GM10248 (cell line): ENCODE results near the gene SNX30.

ENCODE experiments used
- CTCF ChIA-PET: fragments of 300-600 bp; sonication (Branson Sonifier 250); formaldehyde crosslinking; extraction: SDS; loops from one replicate; lab custom pipeline; 2021; ENCODE audit warnings: antibody characterized with exemption; lab: Yijun Ruan, JAX
- POLR2A ChIA-PET: fragments of 350-650 bp; sonication (Branson Sonifier 250); formaldehyde crosslinking; extraction: SDS; loops from one replicate; lab custom pipeline; 2020; ENCODE audit warnings: antibody characterized with exemption; lab: Yijun Ruan, JAX
- DNase-seq: peaks from one replicate; pipeline ENCODE4 v3.0.0; 2012; ENCODE audit errors: extremely low spot score
- CTCF ChIP-seq: IDR thresholded peaks from 2 replicates; pipeline ENCODE4 v1.5.1; 2012; ENCODE audit warnings: mild to moderate bottlenecking, low read depth; ENCODE audit errors: extremely low read depth, missing control alignments, control extremely low read depth

SNX30 gene

GRCh38 chr9:112866662-112867274 lies 116.2 kb downstream of the SNX30 start:
- DNase-seq: no peak
- CTCF ChIA-PET: interaction anchor here (2.1 to 4.1 kb wide), 2 partner anchors 8 to 36 kb away, joined by 6 to 14 read pairs; no protein-coding TSS in a partner anchor

GRCh38 chr9:112867275-112867991 lies 116.9 kb downstream of the SNX30 start:
- POLR2A ChIA-PET: no interaction called here
- no peak for TF ChIP-seq CTCF

More at GRCh38 chr9:112866662-112867274, 116.2 kb downstream of the SNX30 start:
- POLR2A ChIA-PET: no interaction called here
- TF ChIP-seq CTCF: no peak

GRCh38 chr9:112868461-112868860 lies 117.9 kb downstream of the SNX30 start:
- ChIA-PET CTCF (interaction anchor here (0.9 to 4.1 kb wide), 6 partner anchors 9 to 54 kb away, joined by 3 to 14 read pairs (median 4); no protein-coding TSS in a partner anchor), POLR2A (no interaction called here)
- no peak for TF ChIP-seq CTCF
- no peak for DNase-seq

More at GRCh38 chr9:112867275-112867991, 116.9 kb downstream of the SNX30 start:
- CTCF ChIA-PET: interaction anchor here (0.9 to 4.1 kb wide), 4 partner anchors 9 to 35 kb away, joined by 3 to 14 read pairs (median 6); no protein-coding TSS in a partner anchor
- DNase-seq: peak; percentile 53

GRCh38 chr9:112869041-112869529 lies 118.5 kb downstream of the SNX30 start:
- POLR2A ChIA-PET: no interaction called here
- CTCF ChIA-PET: interaction anchor here (1.0 to 4.1 kb wide), 7 partner anchors 8 to 53 kb away, joined by 3 to 14 read pairs (median 4); no protein-coding TSS in a partner anchor
- DNase-seq: no peak
- no peak for TF ChIP-seq CTCF

- no peak for TF ChIP-seq CTCF
- no peak for DNase-seq
Measured at GRCh38 chr9:112869917-112870316, 119.4 kb downstream of the SNX30 start.

GRCh38 chr9:112870556-112870955 lies 120.0 kb downstream of the SNX30 start:
- DNase-seq: no peak
- ChIA-PET POLR2A (no interaction called here), CTCF (interaction anchor here (1.0 to 4.1 kb wide), 3 partner anchors 12 to 32 kb away, joined by 3 to 14 read pairs (median 3); no protein-coding TSS in a partner anchor)
- TF ChIP-seq CTCF: no peak

More at GRCh38 chr9:112869917-112870316, 119.4 kb downstream of the SNX30 start:
- ChIA-PET CTCF (interaction anchor here (1.0 to 4.1 kb wide), 6 partner anchors 9 to 52 kb away, joined by 3 to 14 read pairs (median 4); no protein-coding TSS in a partner anchor), POLR2A (no interaction called here)
